Measurements from ENCODE around the gene AJUBA.

- TF ChIP-seq CTCF (IDR thresholded peaks at IDR 0.05; ENCODE audit: borderline replicate concordance, extremely low read depth, low read length, poor library complexity, severe bottlenecking) (no peak), EZH2 (IDR thresholded peaks at IDR 0.05; ENCODE audit: borderline replicate concordance, low read depth, low read length, severe bottlenecking) (no peak)
Observed at GRCh38 chr14:22987291-22987690, 4.9 kb upstream of the AJUBA start.
